T-helper 1 cell treated with Interleukin-12 subunit alpha and Interleukin-12 subunit beta and Interleukin-4 antibody, amounts not matched to agents 30 μg/mL and 1 μg/mL, for 36 hours (primary cell): ENCODE measurements around the gene GHRHR.

ENCODE experiments used
- H3K27ac Mint-ChIP-seq: one replicate; pipeline ENCODE4 v1.8.0; 2021; ENCODE audit warnings: mild to moderate bottlenecking, mixed read lengths
- H3K27me3 Mint-ChIP-seq: one replicate; pipeline ENCODE4 v1.8.0; 2021; ENCODE audit warnings: low read depth, mixed read lengths
- H3K36me3 Mint-ChIP-seq: one replicate; pipeline ENCODE4 v1.8.0; 2021; ENCODE audit warnings: low read depth, mixed read lengths
- H3K4me1 Mint-ChIP-seq: one replicate; pipeline ENCODE4 v1.8.0; 2021; ENCODE audit warnings: low read depth, mixed read lengths
- H3K4me3 Mint-ChIP-seq: one replicate; pipeline ENCODE4 v1.8.0; 2021; ENCODE audit warnings: mild to moderate bottlenecking, moderate library complexity, mixed read lengths
- H3K9me3 Mint-ChIP-seq: one replicate; pipeline ENCODE4 v1.8.0; 2021; ENCODE audit warnings: mixed read lengths

GHRHR gene

GRCh38 chr7:30989824-30990672 lies 26.3 kb downstream of the GHRHR start:
- Mint-ChIP-seq H3K4me3 (no peak overlapping the region), H3K36me3 (no peaks in the 10 kb centered on the region), H3K4me1 (no peaks in the 10 kb centered on the region), H3K27ac (no peak overlapping the region), H3K9me3 (no peaks in the 10 kb centered on the region), H3K27me3 (peaks cover 8% of the 10 kb centered on the region)

GRCh38 chr7:30990673-30991170 lies 27.0 kb downstream of the GHRHR start:
- Mint-ChIP-seq H3K27ac (no peak overlapping the region), H3K27me3 (peaks cover 6% of the 10 kb centered on the region), H3K36me3 (no peaks in the 10 kb centered on the region), H3K4me1 (no peaks in the 10 kb centered on the region), H3K4me3 (no peak overlapping the region), H3K9me3 (no peaks in the 10 kb centered on the region)

- Mint-ChIP-seq H3K9me3 (no peaks in the 10 kb centered on the region), H3K27me3 (peaks cover 2% of the 10 kb centered on the region), H3K4me3 (no peak overlapping the region), H3K36me3 (no peaks in the 10 kb centered on the region), H3K27ac (no peak overlapping the region), H3K4me1 (no peaks in the 10 kb centered on the region)
These were observed 28.7 kb downstream of the GHRHR start for GRCh38 chr7:30992414-30992813.

GRCh38 chr7:30994206-30995100 lies 30.7 kb downstream of the GHRHR start:
- no peaks in the 10 kb centered on the region for H3K9me3 Mint-ChIP-seq
- H3K4me1 Mint-ChIP-seq: no peaks in the 10 kb centered on the region
- H3K27me3 Mint-ChIP-seq: no peaks in the 10 kb centered on the region
- H3K36me3 Mint-ChIP-seq: no peaks in the 10 kb centered on the region
- no peak overlapping the region for H3K4me3 Mint-ChIP-seq
- no peak overlapping the region for H3K27ac Mint-ChIP-seq

GRCh38 chr7:30995536-30995935 lies 31.8 kb downstream of the GHRHR start:
- no peaks in the 10 kb centered on the region for H3K9me3 Mint-ChIP-seq
- H3K36me3 Mint-ChIP-seq: no peaks in the 10 kb centered on the region
- H3K4me3 Mint-ChIP-seq: no peak overlapping the region
- H3K27me3 Mint-ChIP-seq: no peaks in the 10 kb centered on the region
- no peaks in the 10 kb centered on the region for H3K4me1 Mint-ChIP-seq
- no peak overlapping the region for H3K27ac Mint-ChIP-seq

GRCh38 chr7:30996256-30996655 lies 32.5 kb downstream of the GHRHR start:
- no peak overlapping the region for H3K4me3 Mint-ChIP-seq
- H3K36me3 Mint-ChIP-seq: no peaks in the 10 kb centered on the region
- no peaks in the 10 kb centered on the region for H3K9me3 Mint-ChIP-seq
- no peaks in the 10 kb centered on the region for H3K27me3 Mint-ChIP-seq
- H3K4me1 Mint-ChIP-seq: no peaks in the 10 kb centered on the region
- no peak overlapping the region for H3K27ac Mint-ChIP-seq

GRCh38 chr7:30996883-30997282 lies 33.1 kb downstream of the GHRHR start:
- Mint-ChIP-seq H3K36me3 (no peaks in the 10 kb centered on the region), H3K4me1 (no peaks in the 10 kb centered on the region), H3K27ac (no peak overlapping the region), H3K9me3 (no peaks in the 10 kb centered on the region), H3K27me3 (no peaks in the 10 kb centered on the region), H3K4me3 (no peak overlapping the region)

GRCh38 chr7:30997316-30997715 lies 33.6 kb downstream of the GHRHR start:
- H3K27me3 Mint-ChIP-seq: no peaks in the 10 kb centered on the region
- no peaks in the 10 kb centered on the region for H3K9me3 Mint-ChIP-seq
- H3K27ac Mint-ChIP-seq: no peak overlapping the region
- no peaks in the 10 kb centered on the region for H3K4me1 Mint-ChIP-seq
- H3K36me3 Mint-ChIP-seq: no peaks in the 10 kb centered on the region
- no peak overlapping the region for H3K4me3 Mint-ChIP-seq

- Mint-ChIP-seq H3K27ac (no peak overlapping the region), H3K36me3 (no peaks in the 10 kb centered on the region), H3K4me1 (no peaks in the 10 kb centered on the region), H3K27me3 (no peaks in the 10 kb centered on the region), H3K4me3 (no peak overlapping the region), H3K9me3 (no peaks in the 10 kb centered on the region)
These were observed 34.4 kb downstream of the GHRHR start for GRCh38 chr7:30998180-30998579.

- no peaks in the 10 kb centered on the region for H3K9me3 Mint-ChIP-seq
- H3K27ac Mint-ChIP-seq: no peak overlapping the region
- H3K36me3 Mint-ChIP-seq: no peaks in the 10 kb centered on the region
- no peaks in the 10 kb centered on the region for H3K4me1 Mint-ChIP-seq
- no peak overlapping the region for H3K4me3 Mint-ChIP-seq
- H3K27me3 Mint-ChIP-seq: no peaks in the 10 kb centered on the region
These were observed 36.5 kb downstream of the GHRHR start for GRCh38 chr7:31000161-31000693.

- Mint-ChIP-seq H3K9me3 (no peaks in the 10 kb centered on the region), H3K4me1 (no peaks in the 10 kb centered on the region), H3K27me3 (no peaks in the 10 kb centered on the region), H3K27ac (no peak overlapping the region), H3K36me3 (no peaks in the 10 kb centered on the region), H3K4me3 (no peak overlapping the region)
These were observed 37.0 kb downstream of the GHRHR start for GRCh38 chr7:31000779-31001178.

GRCh38 chr7:31002256-31002655 lies 38.5 kb downstream of the GHRHR start:
- Mint-ChIP-seq H3K4me1 (no peaks in the 10 kb centered on the region), H3K27me3 (no peaks in the 10 kb centered on the region), H3K36me3 (no peaks in the 10 kb centered on the region), H3K27ac (no peak overlapping the region), H3K9me3 (no peaks in the 10 kb centered on the region), H3K4me3 (no peak overlapping the region)

GRCh38 chr7:31003097-31003496 lies 39.3 kb downstream of the GHRHR start:
- Mint-ChIP-seq H3K4me1 (no peaks in the 10 kb centered on the region), H3K9me3 (no peaks in the 10 kb centered on the region), H3K27ac (no peak overlapping the region), H3K27me3 (no peaks in the 10 kb centered on the region), H3K36me3 (no peaks in the 10 kb centered on the region), H3K4me3 (no peak overlapping the region)

GRCh38 chr7:31003721-31004120 lies 40.0 kb downstream of the GHRHR start:
- H3K27me3 Mint-ChIP-seq: no peaks in the 10 kb centered on the region
- H3K4me1 Mint-ChIP-seq: no peaks in the 10 kb centered on the region
- no peaks in the 10 kb centered on the region for H3K36me3 Mint-ChIP-seq
- H3K9me3 Mint-ChIP-seq: no peaks in the 10 kb centered on the region
- H3K27ac Mint-ChIP-seq: no peak overlapping the region
- H3K4me3 Mint-ChIP-seq: no peak overlapping the region
